WTC11 (cell line): ENCODE data around the gene SWAP70.

Experiments
- ATF3 ChIP-seq: sonication (generic); formaldehyde crosslinking; conservative IDR thresholded peaks from 2 replicates; pipeline ENCODE4 v1.8.1; 2022; ENCODE audit warnings: mild to moderate bottlenecking, missing genetic modification reagents
- CTCF ChIP-seq: fragments of 200-600 bp; IDR thresholded peaks from 2 replicates; pipeline ENCODE4 v1.8.0; 2022; ENCODE audit warnings: antibody characterized with exemption
- USF2 ChIP-seq: sonication (generic); formaldehyde crosslinking; IDR thresholded peaks from 2 replicates; pipeline ENCODE4 v1.8.1; 2023; ENCODE audit warnings: mild to moderate bottlenecking, missing genetic modification reagents, moderate library complexity

GRCh38 chr11:9653871-9654270, 10.0 kb upstream of the SWAP70 start:
- TF ChIP-seq CTCF = no peak
- no peak for TF ChIP-seq USF2
- TF ChIP-seq ATF3 = no peak
